NCI-H2171 treated with DMSO at 0.1 percent for 48 hours (cell line): ENCODE results near the gene CAPN13.

Experiments used
- DNase-seq: peaks from one replicate; lab custom pipeline; 2025; lab: John Stamatoyannopoulos, UW

The CAPN13 gene

DNA sequence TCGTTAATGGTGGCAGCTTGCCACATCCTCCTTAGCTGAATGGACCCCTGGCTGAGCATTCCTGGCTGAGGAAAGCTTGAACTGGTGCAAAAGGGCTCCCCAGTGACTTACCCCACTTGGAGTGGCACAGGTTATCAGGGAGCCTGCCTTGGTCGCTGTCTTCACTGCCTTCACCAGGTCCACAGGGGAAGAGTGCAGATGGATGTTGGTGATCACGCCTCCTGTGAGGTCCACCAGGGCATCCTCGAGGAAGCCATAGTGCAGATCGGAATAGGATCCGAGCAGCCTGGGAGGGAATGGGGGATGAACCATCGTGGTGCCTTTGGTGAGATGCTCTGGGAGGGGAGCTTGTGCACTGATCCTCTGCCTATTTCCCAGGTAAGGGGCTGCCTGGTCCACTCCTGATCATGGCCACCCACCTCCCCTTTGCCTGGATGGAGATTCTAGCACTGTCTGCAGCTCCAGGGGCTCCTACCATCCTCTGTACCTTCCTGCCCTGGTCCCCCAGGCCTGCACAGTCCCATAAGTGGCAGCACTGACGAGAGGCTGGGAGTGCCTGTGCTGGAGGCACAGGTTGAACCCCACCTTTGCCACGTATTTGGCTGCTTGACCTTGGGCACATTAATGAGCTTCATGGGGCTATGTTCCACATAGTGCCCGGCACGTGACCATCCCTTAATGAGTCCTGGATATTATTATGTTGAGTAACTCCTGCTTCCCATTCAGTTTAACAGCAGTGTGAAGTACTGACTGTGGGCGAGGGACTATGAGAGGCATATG is 43.0 kb downstream of the CAPN13 start:
- no peak for DNase-seq

DNA sequence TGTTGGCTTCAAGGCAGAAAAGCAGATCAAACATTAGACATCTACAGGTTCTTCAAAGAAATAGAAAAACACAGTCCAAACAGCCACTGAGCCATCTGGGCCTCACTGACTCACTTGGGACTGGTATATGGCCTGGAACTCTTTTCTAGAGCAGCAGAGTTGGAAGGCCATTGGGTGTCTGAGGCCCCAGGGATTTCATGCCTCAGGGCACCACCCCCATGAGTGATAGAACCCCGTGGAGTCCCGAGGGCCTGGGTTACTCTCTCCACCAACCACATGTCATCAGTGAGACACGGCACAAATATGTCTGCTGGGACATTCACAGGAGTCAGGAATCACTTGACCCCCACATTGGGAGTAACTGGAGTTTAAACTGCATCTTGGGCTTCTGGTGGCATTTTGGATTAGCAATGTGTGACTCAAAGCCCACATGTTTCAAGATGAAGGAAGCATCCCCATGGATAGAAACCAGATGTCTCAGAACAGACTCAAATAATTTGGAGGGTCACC is 44.0 kb downstream of the CAPN13 start:
- DNase-seq = no peak

DNA sequence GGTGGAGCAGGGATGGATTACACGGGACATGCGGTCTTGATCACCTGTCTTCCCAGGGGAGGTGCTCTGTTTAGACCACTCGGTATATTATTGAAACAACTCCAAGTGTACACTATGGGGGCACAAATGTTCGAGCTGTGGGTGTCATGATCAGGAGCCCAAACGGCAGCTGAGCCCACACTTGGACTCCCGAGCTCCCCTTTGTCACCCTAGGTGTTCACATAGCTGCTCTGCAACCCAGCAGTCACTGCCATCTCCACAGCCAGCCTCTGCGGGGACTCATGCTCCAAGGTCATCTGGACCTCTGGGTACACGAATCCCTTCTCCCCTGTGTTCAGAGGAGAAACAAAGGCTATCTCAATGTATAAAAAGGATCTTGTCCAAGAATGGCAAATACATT is 46.0 kb downstream of the CAPN13 start:
- DNase-seq = no peak

DNA sequence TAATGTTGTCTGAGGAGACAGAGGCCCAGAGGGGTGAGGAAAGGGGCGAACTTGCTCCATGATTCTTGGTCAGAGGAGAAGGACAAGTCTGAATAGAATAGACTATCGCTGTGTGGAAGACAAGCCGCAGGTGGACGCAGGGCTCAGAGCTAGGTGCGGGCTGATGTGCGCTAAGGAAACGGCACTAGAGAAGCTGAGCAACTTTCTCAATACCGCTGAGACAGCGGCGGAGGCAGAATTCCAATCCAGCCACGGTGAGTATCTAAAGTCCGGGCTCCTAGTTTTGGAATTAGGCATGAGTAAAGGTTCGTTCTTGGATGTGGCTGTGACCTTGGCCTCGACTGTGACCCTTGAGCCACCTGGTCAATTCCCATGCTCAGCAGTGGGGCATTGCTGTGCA is 47.8 kb downstream of the CAPN13 start:
- no peak for DNase-seq

DNA sequence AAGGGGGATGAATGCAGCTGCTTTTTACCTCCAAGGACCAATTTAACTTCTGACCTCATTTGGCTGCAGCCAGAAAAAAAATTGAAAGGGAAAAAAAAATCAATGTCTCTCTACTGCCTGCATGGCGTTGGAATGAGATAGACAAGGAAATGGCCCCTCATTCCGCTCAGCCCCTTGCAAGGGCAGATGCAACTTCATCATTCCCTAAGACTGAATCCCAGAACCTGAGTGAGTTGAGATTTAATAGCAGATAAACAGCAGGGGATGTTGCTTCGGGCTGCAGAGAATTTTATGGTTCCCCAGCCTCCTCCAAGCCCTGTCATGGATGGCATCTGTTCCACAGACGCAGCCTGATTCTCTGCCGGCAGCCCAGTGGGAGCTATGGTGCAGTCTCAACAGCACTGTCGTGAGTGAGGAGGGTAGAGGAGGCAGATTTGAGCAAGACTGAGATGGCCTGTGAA is 49.0 kb downstream of the CAPN13 start:
- DNase-seq = no peak

DNA sequence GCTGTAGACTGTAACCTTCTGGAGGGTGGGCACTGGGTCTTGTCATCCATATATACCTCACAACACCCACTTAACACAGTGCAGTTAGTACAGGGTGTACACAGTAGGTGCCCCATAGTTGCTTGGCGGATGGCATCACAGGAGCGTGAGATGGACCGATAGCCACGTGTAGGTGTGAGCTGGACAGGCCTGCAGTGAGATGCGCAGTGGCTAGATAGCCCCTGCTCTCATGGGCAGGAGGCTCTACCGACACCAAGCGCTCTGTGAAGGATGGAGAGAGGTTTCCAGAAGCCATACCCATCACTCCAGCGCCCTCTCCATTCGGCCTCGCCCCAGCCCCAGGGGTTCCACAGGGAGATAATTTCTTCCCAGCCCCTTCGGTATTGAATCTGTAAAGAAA is 49.5 kb downstream of the CAPN13 start:
- no peak for DNase-seq

DNA sequence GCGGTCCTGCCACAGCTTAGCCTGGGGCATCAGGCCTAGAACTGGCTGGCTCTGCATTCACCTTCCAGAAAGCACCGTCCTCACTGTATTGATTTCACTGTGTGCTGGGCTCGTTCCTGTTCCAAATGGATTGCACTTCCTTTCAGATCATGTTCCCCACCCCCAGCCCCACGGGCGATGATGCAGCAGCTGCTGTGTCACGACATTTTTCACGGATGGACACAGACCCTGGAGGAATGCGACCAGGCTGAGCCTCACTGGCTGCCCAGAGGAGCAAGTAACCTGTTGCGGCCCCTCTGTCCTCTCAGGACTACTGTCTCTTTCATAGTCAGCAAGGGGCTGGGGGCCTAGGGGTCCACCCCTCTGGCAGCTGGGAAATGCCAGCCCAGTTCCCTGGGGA is 50.3 kb downstream of the CAPN13 start:
- no peak for DNase-seq

DNA sequence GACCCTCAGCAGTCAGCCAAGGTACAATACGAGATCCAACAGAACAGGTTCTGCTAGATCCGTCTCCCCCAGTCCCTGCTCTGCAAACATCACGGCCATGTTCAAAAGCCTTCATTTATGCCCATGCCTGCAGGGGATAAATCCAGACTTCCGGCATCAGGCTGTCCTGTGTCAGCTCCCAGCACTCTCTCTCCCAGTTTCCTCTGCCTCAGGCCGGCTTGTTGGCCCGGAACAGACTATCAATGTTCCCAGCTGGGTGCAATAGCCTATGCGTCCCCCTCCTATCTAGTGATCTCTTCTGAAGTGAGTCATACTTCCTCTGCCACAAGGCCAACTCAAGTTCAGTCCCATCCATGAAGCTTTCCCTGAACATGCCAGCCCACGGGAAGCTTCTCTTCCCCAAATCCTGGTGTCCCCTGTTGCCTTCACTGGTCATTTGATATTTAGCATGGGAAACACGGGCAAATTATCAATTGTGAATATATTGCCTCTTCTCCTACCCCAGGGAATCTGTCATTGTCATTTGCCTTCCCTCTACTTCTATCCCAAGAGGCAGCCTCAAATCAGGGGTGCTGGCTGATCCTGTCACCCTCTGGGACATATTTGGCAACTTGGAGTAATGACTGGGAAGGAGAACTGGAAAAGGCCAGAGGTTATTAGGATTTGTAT is 51.1 kb downstream of the CAPN13 start:
- DNase-seq = no peak

DNA sequence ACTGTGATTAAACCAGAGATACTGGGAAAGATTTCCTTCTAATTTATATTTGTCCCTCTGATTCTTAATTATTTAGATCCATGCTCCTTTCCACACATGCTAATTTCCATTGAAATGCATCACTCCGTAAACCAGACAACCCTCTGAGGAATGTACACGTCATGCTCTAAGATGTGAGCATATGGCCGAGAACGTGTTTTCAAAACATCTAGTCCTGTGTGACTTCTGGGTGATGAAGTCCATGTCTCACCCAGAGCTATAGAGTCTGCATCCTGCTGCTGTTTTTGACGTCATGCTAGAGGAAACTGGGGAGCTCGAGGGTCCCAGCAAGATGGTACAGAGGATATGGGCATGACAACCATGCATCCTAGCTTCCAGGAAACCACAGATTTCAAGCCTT is 53.6 kb downstream of the CAPN13 start:
- no peak for DNase-seq

DNA sequence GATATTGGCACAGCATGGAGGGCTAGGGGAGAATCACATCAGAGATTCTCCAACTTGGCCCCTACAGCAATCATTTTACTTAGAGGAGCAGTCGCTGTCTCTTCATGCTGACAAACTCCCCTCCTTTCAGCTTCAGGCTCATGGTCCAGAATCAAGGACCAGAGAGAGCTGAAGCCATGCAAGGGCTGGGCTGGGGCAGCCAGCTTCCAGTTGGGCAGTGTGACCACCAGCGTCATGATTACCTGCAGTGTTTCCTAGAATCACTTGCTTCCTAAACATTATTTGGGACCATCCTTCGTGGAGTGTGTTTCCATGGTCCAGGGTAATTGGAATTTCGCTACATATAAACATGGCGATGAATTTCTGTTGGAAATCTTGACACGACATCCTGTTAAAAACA is 54.4 kb downstream of the CAPN13 start:
- no peak for DNase-seq

DNA sequence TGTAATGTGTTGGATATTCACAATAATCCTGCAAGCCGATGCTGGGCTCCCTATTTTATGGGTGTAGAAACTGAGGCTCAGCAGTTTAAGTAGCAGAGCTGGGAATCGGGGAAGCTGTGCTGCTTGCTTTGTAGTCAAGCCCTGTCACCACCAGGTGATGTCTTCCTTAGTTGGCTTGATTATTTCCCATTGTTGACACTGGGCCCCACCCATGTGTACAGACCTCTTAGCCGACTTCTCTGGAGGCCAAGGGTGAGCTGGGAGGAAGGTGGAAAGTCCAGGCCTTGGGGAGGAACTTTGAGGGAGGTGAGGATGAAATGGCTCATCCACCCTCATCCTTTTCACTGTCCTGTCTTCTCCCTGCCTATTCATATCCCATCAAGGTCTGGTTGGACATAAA is 60.0 kb downstream of the CAPN13 start:
- no peak for DNase-seq

DNA sequence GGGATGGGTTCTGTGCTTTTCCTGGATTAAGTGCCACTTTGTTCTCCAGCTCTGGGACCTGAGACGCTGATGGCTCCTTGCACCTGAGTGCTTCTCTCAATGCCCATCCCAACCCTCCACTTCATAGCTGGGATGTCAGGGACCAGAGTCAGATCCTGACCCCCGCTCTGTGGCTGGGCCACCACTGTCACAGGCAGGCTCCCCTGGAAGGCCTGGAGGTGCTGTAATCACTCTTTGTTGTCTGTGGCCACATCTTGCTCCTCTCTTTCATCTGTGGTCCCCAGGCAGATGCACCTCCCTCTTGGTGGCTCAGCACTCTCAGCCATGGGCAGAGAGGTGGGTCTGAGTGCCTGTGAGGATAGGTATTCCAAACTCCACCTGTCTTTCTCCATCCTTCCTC is 62.4 kb downstream of the CAPN13 start:
- DNase-seq = no peak

DNA sequence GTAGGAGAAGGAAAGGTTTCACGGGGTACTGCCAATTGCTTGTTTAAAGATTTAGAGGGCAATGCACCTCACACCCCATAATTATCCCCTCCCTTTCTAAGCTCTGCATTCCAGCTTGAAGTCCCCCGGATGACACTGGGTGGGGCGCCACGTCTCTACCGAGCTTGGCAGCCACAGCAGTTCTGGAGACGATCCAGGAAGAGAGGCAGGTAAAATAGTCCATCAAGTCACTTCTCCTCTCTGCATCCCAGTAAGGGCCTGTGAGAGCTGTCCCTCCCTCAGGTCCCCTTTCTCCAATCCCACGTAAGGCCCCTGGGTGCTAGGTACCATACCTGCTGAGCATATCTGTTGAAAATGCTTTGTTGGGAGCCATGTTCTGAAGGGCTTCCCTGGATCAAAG is 65.7 kb downstream of the CAPN13 start:
- DNase-seq = no peak

DNA sequence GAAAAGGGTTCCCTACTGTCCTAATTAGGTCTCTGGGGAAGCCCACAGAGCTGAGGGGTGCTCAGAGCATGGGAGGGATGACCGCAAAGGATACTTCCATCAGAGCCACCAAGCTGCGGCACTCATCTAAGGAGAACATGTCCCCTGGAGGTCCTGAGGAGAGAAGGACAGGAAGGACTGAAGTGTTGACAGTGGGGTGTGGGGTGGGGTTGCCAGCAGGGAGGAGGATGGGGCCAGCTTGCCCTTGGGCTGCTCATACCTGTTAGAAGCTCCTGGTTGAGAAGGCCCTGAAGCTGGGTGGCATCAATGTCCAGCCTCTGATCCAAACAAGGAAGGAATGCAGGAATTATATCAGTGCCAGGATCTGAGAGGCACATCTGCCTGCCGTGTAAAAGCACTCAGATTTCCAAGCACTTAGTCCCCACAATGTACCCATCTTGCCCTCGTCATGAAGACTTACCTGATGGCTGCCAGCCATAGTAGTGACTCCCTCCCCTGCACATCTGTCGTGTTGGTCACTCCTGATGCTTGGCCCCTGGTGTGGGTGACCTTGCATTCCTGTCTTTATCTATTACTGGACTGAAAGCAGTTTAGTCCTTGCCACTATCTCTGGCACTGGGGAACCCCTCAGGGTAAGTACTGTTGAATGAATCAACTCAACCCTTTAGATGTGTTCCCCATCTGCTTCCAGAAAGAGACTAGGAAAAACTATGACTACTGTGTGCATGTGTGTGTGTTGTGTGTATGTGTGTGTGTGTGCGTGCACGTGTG is 68.9 kb downstream of the CAPN13 start:
- DNase-seq = no peak

DNA sequence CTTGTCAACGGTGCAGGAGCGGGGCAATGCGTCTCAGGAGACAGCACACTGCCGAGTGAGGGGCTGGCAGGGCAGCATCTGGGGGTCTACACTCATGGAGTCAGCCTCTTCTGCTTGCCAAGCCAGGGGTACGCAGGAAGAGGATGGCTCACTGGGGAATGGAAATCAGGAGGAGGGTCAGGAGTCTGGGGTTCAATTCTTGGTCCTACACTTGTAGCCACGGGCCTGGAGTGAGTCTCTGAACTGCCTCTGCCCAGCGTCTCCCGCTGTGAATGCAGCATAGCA is 70.0 kb downstream of the CAPN13 start:
- DNase-seq = no peak

DNA sequence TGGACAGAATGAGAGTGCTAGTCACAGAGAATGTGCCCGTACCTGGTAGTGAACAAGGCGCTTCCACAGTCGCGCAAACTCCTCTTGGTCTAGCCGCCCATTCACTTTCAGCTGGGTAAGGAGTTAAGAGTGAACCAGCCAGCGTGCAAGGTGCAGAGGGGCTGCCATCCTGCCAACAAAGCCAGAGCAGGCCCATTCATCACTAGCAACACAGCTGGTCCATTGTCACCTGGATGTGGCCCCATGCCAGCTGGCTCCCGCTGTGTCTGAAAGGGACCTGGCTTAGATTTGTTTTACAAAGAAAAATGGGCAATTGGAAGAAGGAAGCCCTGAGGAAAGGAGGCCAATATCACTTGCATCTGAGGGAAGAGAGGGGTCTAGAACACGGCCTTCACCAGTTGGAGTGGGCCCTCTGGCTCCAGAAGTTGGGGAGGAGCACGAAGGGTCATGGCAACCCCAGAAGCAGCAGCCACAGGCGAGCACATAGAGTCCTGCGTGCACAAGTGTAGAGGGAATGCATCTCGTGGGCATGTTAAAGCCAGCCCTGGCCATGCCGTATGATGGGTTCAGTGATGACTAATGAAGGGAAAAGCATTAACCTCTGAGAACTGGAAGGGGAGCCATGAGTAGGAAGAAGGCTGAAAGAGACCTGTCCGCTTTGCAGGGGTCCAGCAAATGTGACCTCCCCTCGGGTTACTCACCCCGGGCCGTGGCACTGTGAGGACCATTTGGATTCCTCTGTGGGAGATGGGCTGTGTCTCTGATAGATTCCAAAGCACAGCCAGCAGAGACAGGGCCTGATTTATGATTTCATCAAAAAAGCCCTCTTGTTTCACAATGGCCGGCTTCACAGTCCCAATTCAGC is 70.6 kb downstream of the CAPN13 start:
- peak; percentile 2 for DNase-seq

DNA sequence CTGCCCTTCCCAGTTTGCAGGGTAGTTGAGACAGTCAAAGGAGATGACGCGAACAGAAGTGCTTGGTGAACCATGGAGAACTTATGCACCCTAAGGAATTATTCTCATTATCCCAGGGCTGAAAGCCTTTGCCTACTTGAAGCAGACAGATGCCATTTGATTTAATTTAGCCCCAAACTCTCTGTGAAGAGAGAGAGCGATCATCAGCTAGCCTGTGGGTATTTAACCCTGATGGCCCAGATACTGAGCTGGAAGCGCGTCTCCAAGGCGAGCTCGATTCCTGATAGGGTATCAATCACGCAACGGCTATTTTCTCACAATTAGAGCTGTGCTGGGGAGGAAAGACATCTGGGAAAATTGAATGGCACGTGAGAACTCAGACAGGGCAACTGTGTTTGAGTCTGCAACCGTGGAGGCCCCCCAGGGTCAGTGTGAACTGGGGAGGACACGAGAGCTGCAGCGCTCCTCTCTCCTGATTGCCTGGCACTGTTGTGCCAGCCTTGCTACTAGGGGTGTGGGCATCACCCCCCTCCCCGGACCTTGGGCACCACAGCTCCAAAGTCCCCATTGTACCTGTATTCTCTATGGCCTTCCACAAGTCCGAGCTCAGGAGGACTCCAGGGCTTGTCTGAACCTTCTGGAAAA is 73.2 kb downstream of the CAPN13 start:
- no peak for DNase-seq

DNA sequence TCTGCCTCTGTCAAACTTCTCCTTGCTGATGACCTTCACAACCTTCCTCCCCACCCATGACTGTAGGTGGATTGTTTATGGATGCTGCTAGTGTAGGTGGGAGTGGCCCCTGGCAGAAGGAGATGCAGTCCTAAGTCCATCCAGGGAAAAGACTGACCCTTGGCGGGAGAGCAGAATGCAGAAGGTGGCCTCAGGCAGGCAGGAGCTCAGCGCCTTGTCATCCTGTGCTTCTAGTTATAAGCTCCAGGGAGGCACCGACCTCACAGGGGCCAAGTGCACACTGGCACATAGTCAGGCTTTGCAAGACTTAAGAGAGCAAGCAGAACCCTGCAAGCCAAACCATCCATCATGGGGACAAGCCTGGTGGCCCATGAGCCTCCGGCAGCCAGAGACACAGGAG is 74.4 kb downstream of the CAPN13 start:
- no peak for DNase-seq

DNA sequence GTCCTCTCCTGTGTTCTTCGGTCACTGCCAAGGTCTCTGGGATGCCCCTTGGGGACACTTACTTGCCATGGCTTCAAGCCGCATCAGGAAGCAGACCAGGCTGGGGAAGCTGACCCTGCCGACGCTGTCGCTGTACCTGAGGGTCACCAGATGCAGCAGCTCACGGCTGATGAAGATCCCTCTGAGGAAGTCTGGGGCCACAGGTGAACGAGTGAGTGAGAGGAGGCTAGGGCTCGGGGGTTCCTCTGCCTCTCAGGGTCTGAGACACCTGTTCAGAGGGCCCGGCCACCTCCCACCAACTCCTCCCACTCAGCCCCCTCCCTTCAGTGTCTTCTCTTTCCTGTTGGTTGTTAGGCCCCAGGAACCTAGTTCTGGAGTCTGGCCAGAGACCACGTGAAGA is 74.9 kb downstream of the CAPN13 start:
- DNase-seq = no peak

DNA sequence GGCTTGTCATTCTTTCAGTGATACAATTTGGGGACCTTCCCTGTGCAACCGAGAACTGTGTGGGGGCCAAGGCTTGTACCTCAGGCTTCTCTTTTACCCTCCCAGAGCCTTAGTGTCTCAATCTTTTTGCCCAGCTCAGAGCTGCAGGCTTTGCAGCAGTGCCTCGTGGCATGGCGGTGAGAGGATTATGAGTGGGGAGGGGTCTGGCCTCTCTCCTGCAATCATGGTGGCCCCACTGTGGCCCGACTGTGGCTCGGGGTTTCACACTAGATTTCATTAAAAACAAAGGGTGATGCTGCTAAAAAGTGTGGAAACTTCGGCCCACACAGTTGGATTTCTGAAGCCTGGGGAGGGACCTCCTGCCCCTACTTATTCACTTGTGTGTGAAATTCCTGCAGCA is 75.5 kb downstream of the CAPN13 start:
- no peak for DNase-seq
